Aorta (tissue), 5 donors: ENCODE data around the gene PTCH1. TPM values are rescaled to one million over a fixed set of nuclear protein-coding genes. Genes with fewer than 3 reads are reported as not detected.

Experiments
- ATAC-seq: fragments of 200-7000 bp; cut with Tn5 transposase; one replicate; pipeline ENCODE4 v1.9.1; 2022; ENCODE audit warnings: moderate library complexity; ENCODE audit not compliant: low FRiP score
- DNase-seq, 2 donors: peaks; one replicate each; pipeline ENCODE4 v3.0.0-alpha.2; 2020
- H3K27ac ChIP-seq, 2 donors: one replicate each; pipeline ENCODE4 v1.5.1; 2013; ENCODE audit warnings: low read length in 2 of 2, mild to moderate bottlenecking in 2 of 2, moderate library complexity in 2 of 2, control low read depth in 1 of 2, inconsistent platforms in 1 of 2, low read depth in 1 of 2
- H3K27me3 ChIP-seq, 2 donors: one replicate each; pipeline ENCODE4 v1.6.1; 2013; ENCODE audit warnings: control low read depth in 1 of 2, low read length in 1 of 2, mild to moderate bottlenecking in 1 of 2, moderate library complexity in 1 of 2; ENCODE audit not compliant: insufficient read depth in 2 of 2, control insufficient read depth in 1 of 2
- H3K36me3 ChIP-seq, 2 donors: one replicate each; pipeline ENCODE4 v1.6.1; 2013; ENCODE audit warnings: control low read depth in 1 of 2, low read length in 1 of 2, mild to moderate bottlenecking in 1 of 2; ENCODE audit not compliant: insufficient read depth in 2 of 2, control insufficient read depth in 1 of 2
- H3K4me1 ChIP-seq, 2 donors: one replicate each; pipeline ENCODE4 v1.6.1; 2013; ENCODE audit warnings: low read length in 2 of 2, control low read depth in 1 of 2, mild to moderate bottlenecking in 1 of 2, moderate library complexity in 1 of 2; ENCODE audit not compliant: insufficient read depth in 2 of 2, control insufficient read depth in 1 of 2
- H3K4me3 ChIP-seq, 2 donors: one replicate each; pipeline ENCODE4 v1.5.1; 2013; ENCODE audit warnings: low read length in 2 of 2, control low read depth in 1 of 2, mild to moderate bottlenecking in 1 of 2
- H3K9me3 ChIP-seq: one replicate; pipeline ENCODE4 v1.6.1; 2013; ENCODE audit warnings: mild to moderate bottlenecking, low read length; ENCODE audit not compliant: control insufficient read depth
- WGBS, 2 donors: extraction: QIAGEN DNeasy Blood & Tissue Kit; methylation state at CpG; one replicate each; pipeline ENCODE4 v1.1.7; 2013; 5-methylcytosine and 5-hydroxymethylcytosine counted together
- intact Hi-C, 2 donors: fragments of 100-400 bp; cut with DNase I; formaldehyde crosslinking; loops; one replicate each; pipeline versions ENCODE4 v1.14.2 to v1.15.0; 2022
- polyA plus RNA-seq, 2 donors: library from polyadenylated mRNA; stranded (reverse); fragments of 200-250 nt; gene quantifications; one replicate each; pipeline ENCODE4 v1.2.3, GENCODE V29; 2013
- total RNA-seq, 2 donors: library from RNA; stranded (reverse); fragmentation: NEBNext Ultra II Directional; extraction: Animal tissue kit (Norgen Biotek cat#: 25700); gene quantifications; one replicate each; pipeline ENCODE4 v1.2.1, GENCODE V29; 2021
- donor health status: healthy with polysubstance abuse.
- donor health status: Bipolar disorder and iron deficiency.
- donor health status: DM: no; HTN: no; CAD: no.
- donor health status: DM: no; HTN: no; CAD: no.
- donor health status: DM: yes; HTN: yes; CAD: no.

The PTCH1 gene
- total and polyA plus RNA-seq, 4 donors, result 5.1 to 36.0 (median 10.0) TPM

GRCh38 chr9:95505717-95506427 is 10.9 kb downstream of the PTCH1 start:
- intact Hi-C loops, result loop anchor here in 1 of 2 donors (5.0 to 10.0 kb wide), 4 partner anchors 189 to 1541 kb away; partner anchors contain the start of genes ERCC6L2 and FANCC
- 0 to 1% methylated on average over 64 to 81 of the region's 81 CpGs for WGBS, 2 donors
- peak; percentile 56 to 82 for DNase-seq

GRCh38 chr9:95505072-95505716 is 11.6 kb downstream of the PTCH1 start:
- intact Hi-C loops, result loop anchor here in 1 of 2 donors (5.0 to 10.0 kb wide), 4 partner anchors 188 to 1540 kb away; partner anchors contain the start of genes ERCC6L2 and FANCC
- 26 to 27% methylated on average over 10 of the region's 10 CpGs for WGBS, 2 donors
- no peak for ATAC-seq
- no peaks in the 10 kb centered on the region for H3K4me1 ChIP-seq
- H3K9me3 ChIP-seq, result no peaks in the 10 kb centered on the region
- no peaks in the 10 kb centered on the region for H3K36me3 ChIP-seq
- no peak for DNase-seq
- no peak overlapping the region for H3K27ac ChIP-seq
- no peaks in the 10 kb centered on the region for H3K27me3 ChIP-seq
- peak overlapping the region; percentile 46 to 89 for H3K4me3 ChIP-seq

More at GRCh38 chr9:95505717-95506427, 10.9 kb downstream of the PTCH1 start:
- peak overlapping the region; percentile 46 to 89 for H3K4me3 ChIP-seq
- no peaks in the 10 kb centered on the region for H3K4me1 ChIP-seq
- H3K9me3 ChIP-seq, result no peaks in the 10 kb centered on the region
- no peak for ATAC-seq
- H3K27me3 ChIP-seq, result no peaks in the 10 kb centered on the region
- no peaks in the 10 kb centered on the region for H3K36me3 ChIP-seq
- peak overlapping the region; percentile 52 to 64 for H3K27ac ChIP-seq

GRCh38 chr9:95504053-95504963 is 12.5 kb downstream of the PTCH1 start:
- 56 to 64% methylated on average over 15 of the region's 15 CpGs for whole genome bisulfite sequencing, 2 donors
- no peak overlapping the region for H3K4me3 ChIP-seq
- DNase-seq, result no peak
- no peak for ATAC-seq
- H3K36me3 ChIP-seq, result no peaks in the 10 kb centered on the region
- H3K4me1 ChIP-seq, result no peaks in the 10 kb centered on the region
- intact Hi-C loops, result loop anchor here in 1 of 2 donors (10.0 kb wide), 2 partner anchors 560 to 1540 kb away; no protein-coding TSS in a partner anchor
- H3K27ac ChIP-seq, result no peak overlapping the region
- no peaks in the 10 kb centered on the region for H3K9me3 ChIP-seq
- no peaks in the 10 kb centered on the region for H3K27me3 ChIP-seq

DNA sequence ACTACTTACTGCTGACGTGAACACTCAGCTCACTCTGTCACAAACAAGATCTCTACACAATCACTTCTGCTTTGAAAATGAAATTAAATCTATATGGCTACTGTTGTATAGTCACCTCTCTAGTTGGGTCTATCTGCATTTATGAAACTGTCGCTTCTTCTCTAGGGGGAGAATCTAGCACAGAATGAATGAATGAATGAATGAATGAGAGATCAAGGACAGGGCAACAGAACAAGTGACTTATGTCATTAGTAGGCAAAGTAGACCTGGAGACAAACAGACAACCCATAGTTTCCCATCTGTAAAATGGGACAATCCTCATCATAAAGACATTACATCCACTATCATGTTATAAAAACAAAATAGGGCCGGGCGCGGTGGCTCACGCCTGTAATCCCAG is 13.4 kb downstream of the PTCH1 start:
- DNase-seq (no peak), ATAC-seq (no peak)
- WGBS, 2 donors, result 94 to 95% methylated on average over 6 of the region's 6 CpGs
- Histone ChIP-seq H3K4me1 (no peaks in the 10 kb centered on the region), H3K27ac (no peak overlapping the region), H3K9me3 (no peaks in the 10 kb centered on the region), H3K4me3 (no peak overlapping the region), H3K27me3 (no peaks in the 10 kb centered on the region), H3K36me3 (no peaks in the 10 kb centered on the region)
- intact Hi-C loops, result loop anchor here in 1 of 2 donors (10.0 kb wide), 2 partner anchors 561 to 1539 kb away; no protein-coding TSS in a partner anchor

DNA sequence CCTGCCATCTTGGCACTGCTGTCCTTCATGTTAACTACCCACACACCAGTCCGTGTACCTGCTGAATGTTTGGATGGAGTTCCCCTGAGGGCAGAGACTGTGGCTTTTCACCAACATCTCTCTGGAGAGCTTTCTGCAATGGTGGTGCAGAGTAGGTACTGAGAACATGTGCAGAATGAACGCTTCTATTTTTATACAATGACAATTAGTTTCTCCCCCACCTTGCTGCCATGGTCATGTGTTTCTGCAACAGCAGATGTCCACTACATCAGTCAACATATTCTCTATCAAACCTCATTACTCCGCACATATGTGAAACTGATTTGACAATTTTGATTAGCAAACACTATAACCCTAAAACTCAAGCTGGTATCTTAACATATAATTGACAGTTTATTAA is 14.5 kb downstream of the PTCH1 start:
- intact Hi-C loops, result loop anchor here in 1 of 2 donors (10.0 kb wide), 2 partner anchors 563 to 1537 kb away; no protein-coding TSS in a partner anchor
- Histone ChIP-seq H3K27ac (no peak overlapping the region), H3K9me3 (no peaks in the 10 kb centered on the region), H3K36me3 (no peaks in the 10 kb centered on the region), H3K4me1 (no peaks in the 10 kb centered on the region), H3K4me3 (no peak overlapping the region), H3K27me3 (no peaks in the 10 kb centered on the region)
- DNase-seq (no peak), ATAC-seq (no peak)
- WGBS, 2 donors, result 85 to 90% methylated on average over 3 of the region's 3 CpGs

DNA sequence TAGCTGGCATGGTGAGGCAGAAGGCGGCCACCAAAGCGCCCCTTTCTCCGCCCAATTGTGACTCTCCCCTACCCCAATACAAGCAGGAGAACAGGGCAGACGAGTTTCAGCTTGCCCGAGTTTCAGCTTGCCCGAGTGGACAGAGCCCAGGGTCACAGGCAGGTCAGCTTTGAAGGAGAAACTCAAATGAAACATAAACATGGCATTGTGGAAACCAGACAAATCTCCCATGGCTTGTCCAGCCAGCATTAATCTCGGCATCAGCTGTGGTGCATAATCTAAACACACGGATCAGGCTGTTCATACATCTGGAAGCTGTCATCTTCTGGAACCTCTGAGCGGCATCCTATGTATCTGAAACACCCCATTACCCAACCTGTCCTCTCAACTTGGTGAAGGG is 16.9 kb downstream of the PTCH1 start:
- no peaks in the 10 kb centered on the region for H3K9me3 ChIP-seq
- WGBS, 2 donors, result 56 to 60% methylated on average over 9 of the region's 9 CpGs
- intact Hi-C loops, result loop anchor here in 1 of 2 donors (10.0 kb wide), 2 partner anchors 565 to 1535 kb away; no protein-coding TSS in a partner anchor
- no peaks in the 10 kb centered on the region for H3K27me3 ChIP-seq
- no peaks in the 10 kb centered on the region for H3K36me3 ChIP-seq
- ATAC-seq, result no peak
- H3K4me1 ChIP-seq, result no peaks in the 10 kb centered on the region
- no peak overlapping the region for H3K27ac ChIP-seq
- no peak overlapping the region for H3K4me3 ChIP-seq
- no peak for DNase-seq

- Histone ChIP-seq H3K36me3 (no peaks in the 10 kb centered on the region), H3K27me3 (no peaks in the 10 kb centered on the region), H3K4me1 (no peaks in the 10 kb centered on the region), H3K9me3 (no peaks in the 10 kb centered on the region), H3K4me3 (no peak overlapping the region), H3K27ac (no peak overlapping the region)
- DNase-seq, result no peak
- intact Hi-C loops, result no loop called here
- WGBS, 2 donors, result 75% methylated on average over 6 of the region's 6 CpGs
- ATAC-seq, result no peak
These were observed 17.6 kb downstream of the PTCH1 start for GRCh38 chr9:95499046-95499676.

- no peak overlapping the region for H3K4me3 ChIP-seq
- H3K9me3 ChIP-seq, result no peaks in the 10 kb centered on the region
- DNase-seq (no peak), ATAC-seq (no peak)
- H3K27ac ChIP-seq, result no peak overlapping the region
- H3K4me1 ChIP-seq, result no peaks in the 10 kb centered on the region
- no peaks in the 10 kb centered on the region for H3K27me3 ChIP-seq
- H3K36me3 ChIP-seq, result no peaks in the 10 kb centered on the region
- intact Hi-C loops, result no loop called here
- WGBS, 2 donors, result 48 to 58% methylated on average over 4 of the region's 4 CpGs
These were observed 18.1 kb downstream of the PTCH1 start for GRCh38 chr9:95498641-95499040.
